ENCODE data around the gene CNIH3. TPM values are rescaled to one million over a fixed set of nuclear protein-coding genes. Genes with fewer than 3 reads are reported as not detected.

Gene CNIH3
- total RNA-seq, 1 donor from 2014 or later, result 1.5 TPM

GRCh38 chr1:224635356-224635755 lies 19.2 kb downstream of the CNIH3 start:
- no peak overlapping the region for H3K4me3 Mint-ChIP-seq (ENCODE audit: unreplicated experiment)
- TF ChIP-seq CTCF (IDR thresholded peaks at IDR 0.05), result no peak
- peaks cover 41% of the 10 kb centered on the region for H3K4me1 Mint-ChIP-seq (ENCODE audit: low read depth)
- no peaks in the 10 kb centered on the region for H3K9me3 Mint-ChIP-seq (ENCODE audit: low read depth)
- no peaks in the 10 kb centered on the region for H3K36me3 Mint-ChIP-seq (ENCODE audit: low read depth)
- DNase-seq (ENCODE audit: low spot score), result no peak
- no peaks in the 10 kb centered on the region for H3K27me3 Mint-ChIP-seq (ENCODE audit: low read depth)
- H3K27ac Mint-ChIP-seq (ENCODE audit: unreplicated experiment), result peak overlapping the region; percentile 50

GRCh38 chr1:224637515-224637914 lies 21.4 kb downstream of the CNIH3 start:
- H3K4me3 Mint-ChIP-seq (ENCODE audit: unreplicated experiment), result no peak overlapping the region
- no peak for DNase-seq (ENCODE audit: low spot score)

GRCh38 chr1:224637936-224638335 lies 21.8 kb downstream of the CNIH3 start:
- H3K9me3 Mint-ChIP-seq (ENCODE audit: low read depth), result no peaks in the 10 kb centered on the region
- no peak for DNase-seq (ENCODE audit: low spot score)
- no peak overlapping the region for H3K27ac Mint-ChIP-seq (ENCODE audit: unreplicated experiment)
- peaks cover 30% of the 10 kb centered on the region for H3K4me1 Mint-ChIP-seq (ENCODE audit: low read depth)
- no peaks in the 10 kb centered on the region for H3K36me3 Mint-ChIP-seq (ENCODE audit: low read depth)
- no peak overlapping the region for H3K4me3 Mint-ChIP-seq (ENCODE audit: unreplicated experiment)
- peaks cover 4% of the 10 kb centered on the region for H3K27me3 Mint-ChIP-seq (ENCODE audit: low read depth)
- TF ChIP-seq CTCF (IDR thresholded peaks at IDR 0.05), result no peak

More at GRCh38 chr1:224637515-224637914, 21.4 kb downstream of the CNIH3 start:
- Mint-ChIP-seq H3K27ac (ENCODE audit: unreplicated experiment) (peak overlapping the region; percentile 39), H3K27me3 (ENCODE audit: low read depth) (peaks cover 4% of the 10 kb centered on the region), H3K9me3 (ENCODE audit: low read depth) (no peaks in the 10 kb centered on the region), H3K36me3 (ENCODE audit: low read depth) (no peaks in the 10 kb centered on the region), H3K4me1 (ENCODE audit: low read depth) (peaks cover 34% of the 10 kb centered on the region)
- TF ChIP-seq CTCF (IDR thresholded peaks at IDR 0.05), result no peak

- Mint-ChIP-seq H3K27ac (ENCODE audit: unreplicated experiment) (no peak overlapping the region), H3K36me3 (ENCODE audit: low read depth) (no peaks in the 10 kb centered on the region), H3K4me3 (ENCODE audit: unreplicated experiment) (no peak overlapping the region), H3K27me3 (ENCODE audit: low read depth) (peaks cover 4% of the 10 kb centered on the region), H3K9me3 (ENCODE audit: low read depth) (no peaks in the 10 kb centered on the region), H3K4me1 (ENCODE audit: low read depth) (peaks cover 22% of the 10 kb centered on the region)
- DNase-seq (ENCODE audit: low spot score), result no peak
- TF ChIP-seq CTCF (IDR thresholded peaks at IDR 0.05), result no peak
Measured at GRCh38 chr1:224639426-224639975, 23.4 kb downstream of the CNIH3 start.

- Mint-ChIP-seq H3K9me3 (ENCODE audit: low read depth) (no peaks in the 10 kb centered on the region), H3K27me3 (ENCODE audit: low read depth) (peaks cover 4% of the 10 kb centered on the region), H3K27ac (ENCODE audit: unreplicated experiment) (no peak overlapping the region), H3K4me3 (ENCODE audit: unreplicated experiment) (no peak overlapping the region), H3K4me1 (ENCODE audit: low read depth) (peaks cover 20% of the 10 kb centered on the region), H3K36me3 (ENCODE audit: low read depth) (no peaks in the 10 kb centered on the region)
- no peak for DNase-seq (ENCODE audit: low spot score)
- TF ChIP-seq CTCF (IDR thresholded peaks at IDR 0.05), result no peak
Measured at GRCh38 chr1:224640018-224640417, 23.9 kb downstream of the CNIH3 start.
